Lower leg skin (tissue), 3 donors: Measurements from ENCODE around the gene RAB12.

Source experiments
- CTCF ChIP-seq, 3 donors: fragments of 450-650 bp; IDR thresholded peaks; one replicate each; pipeline ENCODE4 v1.5.1; 2016; ENCODE audit warnings: antibody characterized with exemption in 3 of 3, mild to moderate bottlenecking in 3 of 3, moderate library complexity in 2 of 3
- POLR2A ChIP-seq, 2 donors: fragments of 450-650 bp; IDR thresholded peaks; one replicate each; pipeline ENCODE4 v1.6.1; 2016 to 2017; ENCODE audit warnings: antibody characterized with exemption in 2 of 2, mild to moderate bottlenecking in 1 of 2, moderate library complexity in 1 of 2

- TF ChIP-seq CTCF (IDR thresholded peaks at IDR 0.05) (no peak), POLR2A (IDR thresholded peaks at IDR 0.05) (no peak)
Measured at GRCh38 chr18:8562070-8562469, 47.2 kb upstream of the RAB12 start.
